LoVo (cell line): ENCODE results near the gene COMMD2.

Experiments
- DNase-seq: peaks from one replicate; pipeline ENCODE4 v3.0.0-alpha.2; 2016; ENCODE audit warnings: low spot score

COMMD2 gene

GRCh38 chr3:149702691-149703441 lies 49.4 kb downstream of the COMMD2 start:
- no peak for DNase-seq

DNA sequence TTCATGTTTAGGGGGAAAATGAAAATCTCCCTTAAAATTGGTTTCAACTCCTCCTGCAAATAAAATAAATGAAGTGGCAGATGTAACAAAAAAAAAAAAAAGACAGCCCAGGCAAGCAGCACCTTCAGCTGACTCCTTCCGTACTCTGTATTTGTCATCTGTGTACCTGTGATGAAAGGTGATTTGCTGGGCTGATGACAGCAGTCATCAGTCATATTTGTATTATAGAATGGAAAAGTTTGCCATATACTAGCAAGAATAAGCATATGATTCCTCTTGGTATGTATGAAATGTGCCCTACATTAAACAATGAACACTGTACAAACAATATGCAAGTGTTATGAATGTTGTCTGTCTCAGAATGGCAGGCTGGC lies 50.3 kb downstream of the COMMD2 start:
- DNase-seq, result no peak

GRCh38 chr3:149701206-149701976 lies 50.9 kb downstream of the COMMD2 start:
- DNase-seq, result no peak
